A549 treated with dexamethasone at 1 μM for 4 hours (cell line): ENCODE data around the gene CDS2. TPM values are rescaled to one million over a fixed set of nuclear protein-coding genes. Genes with fewer than 3 reads are reported as not detected.

Experiments used
- total RNA-seq: library from RNA; stranded (reverse); fragments of 200-300 nt; extraction: Qiagen RNA extraction; gene quantifications from 5 replicates; pipeline ENCODE4 v1.2.3, GENCODE V29; 2022

The CDS2 gene
- 46.1 to 64.2 TPM (median 59.7 TPM) in 5 replicates for total RNA-seq

GRCh38 chr20:5126512-5127203 is at the start of gene CDS2:
Gene CDS2 (plus strand): TSS chr20:5127008. CDS start chr20:5127093, 85 bp downstream.

GRCh38 chr20:5119435-5120184 is 7.2 kb upstream of the CDS2 start, which contains the start of gene PCNA:
Gene PCNA (minus strand): TSS chr20:5119958. CDS start chr20:5119798, 160 bp downstream.

Other genes starting within 250 kb of the CDS2 start
- gene SLC23A2, start 125.5 kb upstream of the CDS2 start, total RNA-seq, result 12.0 to 17.7 TPM (median 15.2 TPM) in 5 replicates
- gene TMEM230, start 13.9 kb upstream of the CDS2 start, total RNA-seq, result 99.2 to 116 TPM (median 106 TPM) in 5 replicates
- gene PCNA, start 7.0 kb upstream of the CDS2 start, total RNA-seq, result 344 to 395 TPM (median 370 TPM) in 5 replicates
- not detected in 5 replicates for gene PROKR2, start 189.9 kb downstream of the CDS2 start, total RNA-seq